CD8-positive, alpha-beta memory T cell (primary cell): ENCODE results near the gene NTRK2. TPM values are rescaled to one million over a fixed set of nuclear protein-coding genes. Genes with fewer than 3 reads are reported as not detected.
"Not testable (repeated sequence)": the region's sequence is repeated elsewhere in the genome, so short reads cannot be mapped to it uniquely, and the experiment has no call there.

Experiments
- CTCF ChIA-PET: fragments of 350-600 bp; sonication (Branson Sonifier 250); formaldehyde crosslinking; loops from one replicate; lab custom pipeline; 2021; ENCODE audit warnings: antibody characterized with exemption; lab: Charles Lee
- POLR2A ChIA-PET: fragments of 350-600 bp; sonication (Branson Sonifier 250); formaldehyde crosslinking; loops from one replicate; lab custom pipeline; 2021; ENCODE audit warnings: antibody characterized with exemption; lab: Charles Lee
- DNase-seq, 5 donors: peaks; one replicate each; pipeline versions ENCODE4 v3.0.0 to v3.0.0-alpha.2; 2020 to 2022; ENCODE audit warnings: mixed read lengths in 1 of 5
- H3K27ac ChIP-seq: one replicate; pipeline ENCODE4 v1.7.0; 2013; ENCODE audit warnings: low read depth, mild to moderate bottlenecking, low read length, moderate library complexity
- H3K27me3 ChIP-seq: 2 replicates; pipeline ENCODE4 v1.7.0; 2013; ENCODE audit warnings: low read length, mild to moderate bottlenecking; ENCODE audit not compliant: insufficient read depth, poor library complexity, severe bottlenecking
- H3K36me3 ChIP-seq: 2 replicates; pipeline ENCODE4 v1.7.0; 2013; ENCODE audit warnings: mild to moderate bottlenecking, low read length, moderate library complexity; ENCODE audit not compliant: insufficient read depth
- H3K4me1 ChIP-seq: 2 replicates; pipeline ENCODE4 v1.7.0; 2013; ENCODE audit warnings: mild to moderate bottlenecking, low read length, moderate library complexity; ENCODE audit not compliant: insufficient read depth
- H3K4me3 ChIP-seq: 2 replicates; pipeline ENCODE4 v1.7.0; 2013; ENCODE audit warnings: mild to moderate bottlenecking, low read length
- H3K9me3 ChIP-seq: 2 replicates; pipeline ENCODE4 v1.7.0; 2013; ENCODE audit warnings: mild to moderate bottlenecking, low read length
- H3K27ac Mint-ChIP-seq, 8 donors: one replicate each; pipeline ENCODE4 v1.8.0; 2020 to 2021; ENCODE audit warnings: mixed read lengths in 8 of 8, mild to moderate bottlenecking in 6 of 8, inconsistent platforms in 3 of 8, moderate library complexity in 3 of 8
- H3K27me3 Mint-ChIP-seq, 2 donors: one replicate each; pipeline ENCODE4 v1.8.0; 2020 to 2021; ENCODE audit warnings: mixed read lengths in 2 of 2, mild to moderate bottlenecking in 1 of 2, moderate library complexity in 1 of 2
- H3K36me3 Mint-ChIP-seq, 3 donors: one replicate each; pipeline ENCODE4 v1.8.0; 2020 to 2021; ENCODE audit warnings: mixed read lengths in 3 of 3, inconsistent platforms in 1 of 3, mild to moderate bottlenecking in 1 of 3
- H3K4me1 Mint-ChIP-seq, 3 donors: one replicate each; pipeline ENCODE4 v1.8.0; 2020 to 2021; ENCODE audit warnings: mixed read lengths in 3 of 3, inconsistent platforms in 1 of 3, mild to moderate bottlenecking in 1 of 3
- H3K4me3 Mint-ChIP-seq, 7 donors: one replicate each; pipeline ENCODE4 v1.8.0; 2020 to 2021; ENCODE audit warnings: mixed read lengths in 7 of 7, mild to moderate bottlenecking in 6 of 7, moderate library complexity in 4 of 7, inconsistent platforms in 2 of 7
- H3K9me3 Mint-ChIP-seq, 5 donors: one replicate each; pipeline ENCODE4 v1.8.0; 2020 to 2022; ENCODE audit warnings: mixed read lengths in 5 of 5, mild to moderate bottlenecking in 3 of 5, moderate library complexity in 2 of 5, inconsistent platforms in 1 of 5
- polyA plus RNA-seq: library from polyadenylated mRNA; unstranded; fragments of 300-500 nt; fragmentation: Illumina TruSeq; gene quantifications from one replicate; pipeline ENCODE4 v1.2.3, GENCODE V29; 2021
- total RNA-seq, 2 experiments: library from RNA; stranded (reverse); gene quantifications; one replicate each; pipeline ENCODE4 v1.2.3, GENCODE V29; 2021

The NTRK2 gene
- total and polyA plus RNA-seq, 3 experiments from 2014 or later: 0.26 to 0.38 TPM; not detected in 1

GRCh38 chr9:85061969-85062368 lies 392.4 kb downstream of the NTRK2 start:
- no peaks in the 10 kb centered on the region for H3K27me3 ChIP-seq
- H3K9me3 ChIP-seq: no peaks in the 10 kb centered on the region
- no peak for DNase-seq
- H3K4me1 Mint-ChIP-seq: no peaks in the 10 kb centered on the region
- no peaks in the 10 kb centered on the region for H3K4me1 ChIP-seq
- POLR2A ChIA-PET: no interaction called here
- CTCF ChIA-PET: no interaction called here
- peaks cover 0 to 3% (median 0%) of the 10 kb centered on the region in 5 donors for H3K9me3 Mint-ChIP-seq
- H3K36me3 Mint-ChIP-seq: no peaks in the 10 kb centered on the region
- peaks cover 6 to 8% of the 10 kb centered on the region in 2 donors for H3K27me3 Mint-ChIP-seq
- no peak overlapping the region for H3K4me3 ChIP-seq
- no peak overlapping the region for H3K4me3 Mint-ChIP-seq
- no peak overlapping the region for H3K27ac Mint-ChIP-seq
- no peak overlapping the region for H3K27ac ChIP-seq
- H3K36me3 ChIP-seq: no peaks in the 10 kb centered on the region

- Mint-ChIP-seq H3K36me3 (no peaks in the 10 kb centered on the region), H3K27me3 (peaks cover 6 to 8% of the 10 kb centered on the region in 2 donors), H3K27ac (no peak overlapping the region), H3K9me3 (peaks cover 0 to 3% (median 0%) of the 10 kb centered on the region in 5 donors), H3K4me3 (no peak overlapping the region), H3K4me1 (no peaks in the 10 kb centered on the region)
- CTCF ChIA-PET: no interaction called here
- H3K27me3 ChIP-seq: no peaks in the 10 kb centered on the region
- no peak overlapping the region for H3K4me3 ChIP-seq
- no peaks in the 10 kb centered on the region for H3K4me1 ChIP-seq
- no peak overlapping the region for H3K27ac ChIP-seq
- no peaks in the 10 kb centered on the region for H3K36me3 ChIP-seq
- no peaks in the 10 kb centered on the region for H3K9me3 ChIP-seq
- POLR2A ChIA-PET: no interaction called here
- DNase-seq: no peak
Measured at GRCh38 chr9:85062385-85063022, 393.0 kb downstream of the NTRK2 start.

- peaks cover 1 to 4% of the 10 kb centered on the region in 2 donors for H3K27me3 Mint-ChIP-seq
- no peak overlapping the region for H3K4me3 ChIP-seq
- no peak overlapping the region for H3K4me3 Mint-ChIP-seq
- no peak overlapping the region for H3K27ac Mint-ChIP-seq
- POLR2A ChIA-PET: no interaction called here
- no peaks in the 10 kb centered on the region for H3K4me1 Mint-ChIP-seq
- CTCF ChIA-PET: no interaction called here
- peaks cover 0 to 3% (median 0%) of the 10 kb centered on the region in 5 donors for H3K9me3 Mint-ChIP-seq
- no peaks in the 10 kb centered on the region for H3K4me1 ChIP-seq
- no peaks in the 10 kb centered on the region for H3K36me3 Mint-ChIP-seq
- no peaks in the 10 kb centered on the region for H3K27me3 ChIP-seq
- no peaks in the 10 kb centered on the region for H3K36me3 ChIP-seq
- no peak overlapping the region for H3K27ac ChIP-seq
- DNase-seq: no peak
- H3K9me3 ChIP-seq: no peaks in the 10 kb centered on the region
Measured at GRCh38 chr9:85064811-85065371, 395.4 kb downstream of the NTRK2 start.

GRCh38 chr9:85067792-85068191 lies 398.3 kb downstream of the NTRK2 start:
- no peak overlapping the region for H3K4me3 ChIP-seq
- Mint-ChIP-seq H3K27ac (no peak overlapping the region), H3K27me3 (peaks cover 0 to 1% of the 10 kb centered on the region in 2 donors), H3K9me3 (peaks cover 0 to 2% (median 0%) of the 10 kb centered on the region in 5 donors), H3K36me3 (peaks cover 0 to 1% (median 0%) of the 10 kb centered on the region in 3 donors), H3K4me3 (no peak overlapping the region), H3K4me1 (no peaks in the 10 kb centered on the region)
- ChIA-PET CTCF (no interaction called here), POLR2A (no interaction called here)
- no peak overlapping the region for H3K27ac ChIP-seq
- no peaks in the 10 kb centered on the region for H3K9me3 ChIP-seq
- H3K36me3 ChIP-seq: no peaks in the 10 kb centered on the region
- no peaks in the 10 kb centered on the region for H3K27me3 ChIP-seq
- no peak for DNase-seq
- H3K4me1 ChIP-seq: no peaks in the 10 kb centered on the region

GRCh38 chr9:85069421-85069820 lies 399.9 kb downstream of the NTRK2 start:
- H3K9me3 Mint-ChIP-seq, DNase-seq, H3K36me3 Mint-ChIP-seq, POLR2A ChIA-PET, H3K4me3 ChIP-seq, CTCF ChIA-PET, H3K27ac Mint-ChIP-seq, H3K4me1 Mint-ChIP-seq, H3K4me1 ChIP-seq, H3K36me3 ChIP-seq, H3K9me3 ChIP-seq, H3K27me3 Mint-ChIP-seq, H3K4me3 Mint-ChIP-seq, H3K27ac ChIP-seq, H3K27me3 ChIP-seq: not testable (repeated sequence)
